Measurements from ENCODE around the gene PCSK6. TPM values are rescaled to one million over a fixed set of nuclear protein-coding genes. Genes with fewer than 3 reads are reported as not detected.

Gene PCSK6
- total RNA-seq, 1 donor: 6.6 TPM

DNA sequence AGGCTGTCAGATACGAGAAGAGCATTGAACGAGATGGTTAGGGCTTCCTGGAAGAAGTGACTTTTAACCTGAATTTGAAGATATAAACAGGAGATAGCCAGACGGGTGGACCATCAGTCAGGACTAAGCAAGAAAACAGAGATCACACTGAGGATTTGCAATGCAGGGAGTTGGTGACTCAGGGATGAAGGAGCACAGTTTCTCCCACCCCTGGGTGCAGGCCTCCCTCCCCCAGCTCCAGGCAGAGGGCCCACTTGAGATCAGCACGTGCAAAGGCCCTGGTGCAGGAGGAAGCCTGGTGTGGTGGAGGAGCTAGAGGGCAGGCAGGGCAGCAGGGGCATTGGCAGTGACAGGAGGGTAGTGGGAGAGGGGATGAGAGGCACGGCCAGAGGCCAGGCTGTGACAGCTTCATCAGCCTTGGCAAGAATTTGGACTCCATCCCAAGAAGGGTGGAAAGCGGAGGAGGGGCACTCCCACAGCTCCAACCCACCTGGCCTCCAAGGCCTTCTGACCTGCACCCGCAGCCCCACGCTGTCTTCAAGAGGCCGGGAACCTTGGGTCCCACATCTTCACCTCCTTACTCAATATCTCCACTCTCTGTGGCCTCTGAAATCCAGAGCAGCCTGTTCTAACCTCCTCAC lies 8.7 kb upstream of the PCSK6 start:
- Histone ChIP-seq H3K27me3 (ENCODE audit: insufficient read depth, low read length) (peaks cover 15% of the 10 kb centered on the region), H3K4me1 (ENCODE audit: insufficient read depth, low read length) (peaks cover 15% of the 10 kb centered on the region), H3K4me3 (ENCODE audit: low read length) (no peak overlapping the region), H3K9me3 (ENCODE audit: low read depth, low read length) (no peaks in the 10 kb centered on the region)

DNA sequence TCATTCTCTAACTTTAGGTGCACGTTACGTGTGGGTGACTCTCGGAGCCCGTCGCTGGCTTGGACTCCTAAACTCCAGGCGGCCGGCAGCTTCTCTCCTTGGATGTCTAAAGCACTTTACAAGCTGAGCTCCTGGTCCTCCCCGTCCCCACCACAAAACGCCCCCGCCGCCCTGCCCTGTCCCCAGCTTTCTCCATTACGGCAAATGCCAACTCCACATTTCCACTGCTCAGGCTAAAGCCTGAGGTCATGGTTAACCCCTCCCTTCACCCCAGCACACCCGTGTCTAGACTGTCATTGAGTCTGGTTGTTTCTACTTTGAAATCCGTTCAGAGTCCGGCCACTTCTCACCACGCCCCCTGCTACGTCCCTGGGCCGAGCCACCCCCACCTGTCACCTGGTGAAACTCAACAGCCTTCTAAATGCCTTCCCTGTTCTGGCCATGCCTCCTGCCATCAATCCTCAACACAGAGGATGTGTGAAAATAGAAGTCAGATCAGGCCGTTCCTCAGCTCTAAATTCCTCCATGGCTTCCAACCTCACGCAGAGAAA lies 8.1 kb upstream of the PCSK6 start:
- H3K27me3 ChIP-seq (ENCODE audit: insufficient read depth, low read length): peaks cover 11% of the 10 kb centered on the region
- H3K4me1 ChIP-seq (ENCODE audit: insufficient read depth, low read length): peaks cover 15% of the 10 kb centered on the region
- H3K9me3 ChIP-seq (ENCODE audit: low read depth, low read length): no peaks in the 10 kb centered on the region
- H3K4me3 ChIP-seq (ENCODE audit: low read length): no peak overlapping the region

DNA sequence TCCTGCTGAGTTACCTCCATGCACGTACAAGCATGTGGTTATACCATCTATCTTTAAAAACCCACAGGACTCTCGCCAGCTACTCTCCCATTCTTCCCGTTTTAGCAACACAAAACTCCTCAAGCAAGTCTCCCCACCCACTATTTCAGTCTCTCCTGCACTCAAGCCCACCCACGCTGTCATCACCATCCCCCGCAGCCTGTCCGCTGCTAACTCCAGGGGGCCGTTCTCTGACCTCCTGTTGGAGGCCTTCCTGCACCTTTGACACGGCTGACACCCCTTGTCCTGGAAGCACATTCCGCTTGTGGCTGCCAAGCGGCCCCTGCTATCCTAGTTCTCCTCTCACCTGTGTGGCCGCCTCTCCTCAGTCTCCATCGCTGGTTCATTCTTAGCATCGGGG lies 7.5 kb upstream of the PCSK6 start:
- no peak overlapping the region for H3K4me3 ChIP-seq (ENCODE audit: low read length)
- H3K9me3 ChIP-seq (ENCODE audit: low read depth, low read length): no peaks in the 10 kb centered on the region
- H3K27me3 ChIP-seq (ENCODE audit: insufficient read depth, low read length): peaks cover 11% of the 10 kb centered on the region
- peaks cover 14% of the 10 kb centered on the region for H3K4me1 ChIP-seq (ENCODE audit: insufficient read depth, low read length)

DNA sequence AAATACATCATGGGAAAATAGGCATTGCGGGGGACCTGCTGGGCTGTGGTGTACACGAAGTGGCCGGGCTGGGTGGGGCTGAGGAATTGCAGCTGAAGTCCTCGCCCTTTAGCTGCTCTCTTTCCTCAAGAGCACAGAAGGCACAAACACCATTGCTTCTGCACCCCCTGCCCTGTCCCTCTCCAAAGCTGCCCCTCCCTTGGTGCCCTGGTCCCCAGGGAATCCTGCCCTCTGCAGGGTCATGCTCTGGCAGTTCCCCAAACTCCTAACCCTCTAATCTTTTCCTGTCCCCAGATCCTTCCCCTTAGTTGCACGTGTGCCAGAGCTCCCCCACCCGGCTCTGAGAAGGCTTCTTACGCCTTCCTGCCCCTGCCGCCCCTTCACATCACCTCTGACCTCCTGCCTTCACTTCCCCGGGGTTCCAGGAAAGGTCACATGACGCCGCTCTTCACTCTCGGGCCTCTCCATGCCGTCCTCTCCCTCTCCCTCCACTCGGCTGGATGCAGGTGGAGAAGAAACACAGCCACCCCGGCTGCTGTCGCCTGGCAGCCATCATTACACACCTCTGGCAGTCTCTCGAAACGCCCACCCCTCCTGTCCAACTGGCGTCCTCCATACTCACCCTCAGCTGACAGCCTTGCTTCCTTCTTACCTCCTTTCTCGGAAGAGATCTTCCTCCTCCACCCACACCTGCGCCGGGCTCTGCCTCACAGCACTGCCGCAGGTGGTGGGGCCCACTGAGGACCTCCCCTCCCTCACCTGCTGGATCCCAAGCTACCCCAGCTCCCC lies 6.9 kb upstream of the PCSK6 start:
- peaks cover 15% of the 10 kb centered on the region for H3K27me3 ChIP-seq (ENCODE audit: insufficient read depth, low read length)
- H3K4me1 ChIP-seq (ENCODE audit: insufficient read depth, low read length): peaks cover 8% of the 10 kb centered on the region
- no peaks in the 10 kb centered on the region for H3K9me3 ChIP-seq (ENCODE audit: low read depth, low read length)
- no peak overlapping the region for H3K4me3 ChIP-seq (ENCODE audit: low read length)

DNA sequence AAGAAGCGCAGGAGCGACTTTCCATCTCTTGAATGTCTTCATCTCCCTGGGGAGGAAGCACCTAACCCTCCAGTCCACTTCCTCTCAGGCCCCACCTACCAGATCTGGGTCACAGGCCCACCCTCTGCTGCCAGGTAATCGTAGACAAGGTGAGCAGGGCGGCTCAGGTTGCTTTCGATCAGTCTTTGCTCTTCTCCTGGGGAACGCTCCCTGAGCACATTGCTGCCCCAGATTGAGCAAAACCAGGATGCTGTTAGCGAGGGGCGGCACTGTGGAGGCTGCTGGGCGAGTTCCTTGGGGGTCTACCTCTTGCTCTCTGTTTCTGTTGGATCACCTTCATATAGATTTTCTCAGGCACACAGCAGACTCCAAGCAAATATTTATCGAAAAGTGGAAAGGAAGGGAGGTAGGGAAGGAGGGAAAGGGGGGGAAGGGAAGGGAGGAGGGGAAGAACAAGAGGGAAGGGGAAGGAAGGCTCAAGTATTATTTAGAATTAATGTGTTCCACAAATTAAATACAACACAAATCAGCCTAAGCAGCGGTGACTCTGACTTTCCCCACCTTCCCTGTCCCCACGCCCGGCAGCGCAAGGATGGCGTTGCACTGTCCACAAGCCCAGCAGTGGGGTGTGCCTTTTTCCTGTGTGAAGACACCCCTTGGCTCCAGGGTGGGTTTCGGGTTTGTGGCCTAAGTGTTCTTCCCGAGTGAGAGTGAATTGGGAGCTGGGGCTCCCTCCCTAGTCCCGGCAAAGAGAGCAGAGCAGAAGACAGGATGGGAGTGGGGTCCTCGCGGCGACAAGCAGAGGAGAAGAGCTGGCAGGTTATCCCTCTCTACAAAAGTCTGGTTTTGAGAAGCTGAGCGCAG lies 6.1 kb upstream of the PCSK6 start:
- Histone ChIP-seq H3K4me3 (ENCODE audit: low read length) (no peak overlapping the region), H3K4me1 (ENCODE audit: insufficient read depth, low read length) (peaks cover 5% of the 10 kb centered on the region), H3K9me3 (ENCODE audit: low read depth, low read length) (no peaks in the 10 kb centered on the region), H3K27me3 (ENCODE audit: insufficient read depth, low read length) (peaks cover 23% of the 10 kb centered on the region)

DNA sequence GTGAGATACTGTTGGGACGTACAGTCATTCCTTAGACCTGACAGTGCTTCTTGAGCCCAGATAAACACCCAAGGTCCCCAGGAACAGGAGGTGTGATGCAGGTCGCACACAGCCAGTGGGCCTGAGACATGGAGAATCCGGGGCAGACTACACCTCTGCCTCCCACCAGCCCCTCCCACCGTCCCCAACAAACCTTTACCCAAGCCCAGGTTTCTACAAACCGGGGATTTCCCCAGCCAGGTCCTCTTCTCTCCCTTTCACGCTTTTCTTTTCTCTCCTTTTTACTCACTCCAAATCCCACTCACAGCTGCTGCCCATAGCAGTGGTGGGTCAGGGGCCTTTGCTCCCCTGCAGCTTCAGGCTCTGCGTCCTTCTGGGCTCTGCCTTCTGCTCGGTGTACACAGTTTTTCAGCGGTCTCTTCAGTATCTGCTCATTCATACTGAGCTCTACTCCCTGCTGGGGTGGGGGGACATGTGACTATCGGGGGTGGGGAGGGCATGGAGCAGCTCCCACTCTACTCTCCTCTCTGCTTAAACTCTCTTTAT lies 4.8 kb upstream of the PCSK6 start:
- Histone ChIP-seq H3K4me3 (ENCODE audit: low read length) (no peak overlapping the region), H3K27me3 (ENCODE audit: insufficient read depth, low read length) (peaks cover 28% of the 10 kb centered on the region), H3K9me3 (ENCODE audit: low read depth, low read length) (no peaks in the 10 kb centered on the region), H3K4me1 (ENCODE audit: insufficient read depth, low read length) (no peaks in the 10 kb centered on the region)

DNA sequence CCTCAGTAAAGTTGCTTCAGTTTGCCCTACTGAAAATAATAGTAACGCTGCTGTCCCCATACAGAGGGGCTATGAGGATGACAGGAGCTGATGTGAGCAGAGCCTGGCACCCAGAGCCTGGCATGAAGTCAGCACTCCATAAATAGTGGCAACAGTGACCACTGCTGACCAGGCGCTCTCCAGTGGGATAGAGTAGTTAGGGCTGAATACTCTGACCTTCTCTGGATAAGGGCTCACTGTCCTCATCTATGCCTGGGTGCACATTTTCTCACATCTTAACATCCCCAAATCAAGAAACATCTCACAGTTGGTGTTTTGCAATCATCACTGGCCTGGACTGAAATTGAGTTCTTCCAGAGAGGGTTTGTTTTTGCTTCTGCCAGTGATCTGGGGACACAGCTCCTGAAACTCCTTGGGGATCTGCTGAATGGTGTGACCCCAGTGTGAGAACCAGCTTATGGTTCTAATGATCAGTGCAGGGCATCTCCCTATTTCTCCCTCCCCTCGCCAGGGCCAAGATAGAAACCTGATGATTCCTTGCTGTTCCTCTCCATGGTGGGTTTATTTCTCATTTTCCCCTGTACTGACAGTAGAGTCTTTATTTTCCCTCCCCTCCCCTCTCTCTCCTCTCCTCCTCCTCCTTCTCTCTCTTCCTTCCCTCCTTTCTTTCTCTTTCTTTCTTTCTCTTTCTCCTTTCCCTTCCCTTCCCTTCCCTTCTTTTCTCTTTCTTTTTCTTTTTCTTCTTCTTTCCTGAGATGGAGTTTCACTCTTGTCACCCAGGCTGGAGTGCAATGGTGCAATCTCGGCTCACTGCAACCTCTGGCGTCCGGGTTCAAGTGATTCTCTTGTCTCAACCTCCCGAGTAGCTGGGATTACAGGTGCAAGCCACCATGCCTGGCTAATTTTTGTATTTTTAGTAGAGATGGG lies 3.5 kb upstream of the PCSK6 start:
- Histone ChIP-seq H3K27me3 (ENCODE audit: insufficient read depth, low read length) (peaks cover 33% of the 10 kb centered on the region), H3K4me1 (ENCODE audit: insufficient read depth, low read length) (no peaks in the 10 kb centered on the region), H3K4me3 (ENCODE audit: low read length) (no peak overlapping the region), H3K9me3 (ENCODE audit: low read depth, low read length) (no peaks in the 10 kb centered on the region)

DNA sequence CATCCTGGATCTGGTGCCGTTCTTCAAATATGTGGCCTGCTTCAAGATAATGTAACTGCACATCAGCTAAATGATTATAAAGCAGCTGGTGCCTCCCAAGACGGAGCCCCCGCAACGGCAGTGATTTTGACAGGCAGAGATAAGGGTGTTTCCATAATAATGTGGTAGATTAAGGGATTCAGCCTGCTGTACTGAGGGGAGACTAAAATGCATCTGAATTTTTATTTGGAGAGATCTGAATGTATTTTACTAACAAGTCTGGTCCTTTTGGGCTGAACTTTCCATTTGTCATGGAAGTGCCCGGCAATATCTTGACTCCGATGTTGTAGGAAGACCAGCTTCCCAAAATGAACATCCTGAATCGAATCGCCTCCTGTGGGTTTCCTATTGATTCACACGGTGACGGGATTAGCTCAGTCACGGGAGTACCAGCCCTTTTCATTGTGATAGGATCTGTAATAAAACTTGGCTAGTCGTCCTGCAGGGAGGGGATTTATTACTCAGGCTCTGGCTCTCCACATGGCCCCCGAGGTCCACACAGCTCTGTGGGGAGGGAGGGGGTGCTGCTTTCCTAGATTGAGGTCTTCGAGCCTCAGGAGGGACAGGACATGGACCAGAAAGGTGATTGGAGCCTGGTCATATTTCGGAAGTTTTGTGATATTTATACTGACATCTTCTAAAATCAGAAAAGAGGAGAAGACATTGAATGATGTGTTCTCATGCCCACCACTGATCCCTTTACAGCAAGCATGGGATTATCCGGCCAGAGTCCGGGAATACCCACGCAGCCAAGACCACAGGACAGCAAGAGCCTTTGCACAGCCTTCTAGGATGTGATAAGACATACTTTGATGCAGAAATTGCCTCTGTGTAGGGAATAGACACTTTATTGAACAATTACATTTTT lies 2.5 kb upstream of the PCSK6 start:
- Histone ChIP-seq H3K27me3 (ENCODE audit: insufficient read depth, low read length) (peaks cover 44% of the 10 kb centered on the region), H3K9me3 (ENCODE audit: low read depth, low read length) (no peaks in the 10 kb centered on the region), H3K4me3 (ENCODE audit: low read length) (no peak overlapping the region), H3K4me1 (ENCODE audit: insufficient read depth, low read length) (no peaks in the 10 kb centered on the region)

DNA sequence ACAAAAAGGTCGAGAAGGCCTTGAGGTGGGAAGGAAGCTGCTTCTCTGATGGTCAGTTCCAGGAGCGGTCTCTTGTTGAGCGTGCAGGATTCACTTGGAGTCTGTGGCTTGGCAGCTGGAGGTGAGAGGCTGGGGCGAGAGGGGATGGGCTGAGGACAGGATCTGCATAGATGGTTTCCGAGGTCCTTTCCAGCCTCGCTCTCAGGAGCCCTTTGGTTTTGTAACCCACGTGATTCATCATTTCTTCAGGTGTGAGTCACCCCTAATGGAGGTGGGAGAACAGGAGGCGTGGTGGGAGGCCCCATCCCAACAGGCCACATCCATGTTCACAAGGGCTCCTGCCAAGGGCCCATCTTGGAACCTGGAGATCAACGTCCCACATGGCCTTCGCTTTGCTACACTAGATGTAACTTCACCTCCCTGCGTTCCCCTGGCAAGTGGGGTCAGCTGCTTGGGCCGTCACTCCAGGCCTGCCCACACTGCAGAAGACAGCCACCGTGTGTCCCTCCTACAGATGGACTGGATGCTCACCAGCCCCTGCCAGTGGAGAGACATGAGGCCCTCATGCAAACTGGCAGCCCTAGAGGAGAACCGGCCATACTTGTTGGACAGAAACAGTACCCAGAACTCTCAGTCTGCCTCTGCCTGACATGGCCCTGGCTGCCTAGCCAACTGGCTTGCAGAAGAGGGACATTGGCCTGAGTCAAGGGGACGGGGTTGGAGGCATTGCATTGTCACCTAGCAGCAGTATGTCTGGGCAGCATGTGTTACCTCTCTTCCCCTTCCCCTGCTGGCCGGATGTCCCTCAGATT lies 1.6 kb upstream of the PCSK6 start:
- Histone ChIP-seq H3K9me3 (ENCODE audit: low read depth, low read length) (no peaks in the 10 kb centered on the region), H3K4me3 (ENCODE audit: low read length) (no peak overlapping the region), H3K4me1 (ENCODE audit: insufficient read depth, low read length) (no peaks in the 10 kb centered on the region), H3K27me3 (ENCODE audit: insufficient read depth, low read length) (peaks cover 49% of the 10 kb centered on the region)

DNA sequence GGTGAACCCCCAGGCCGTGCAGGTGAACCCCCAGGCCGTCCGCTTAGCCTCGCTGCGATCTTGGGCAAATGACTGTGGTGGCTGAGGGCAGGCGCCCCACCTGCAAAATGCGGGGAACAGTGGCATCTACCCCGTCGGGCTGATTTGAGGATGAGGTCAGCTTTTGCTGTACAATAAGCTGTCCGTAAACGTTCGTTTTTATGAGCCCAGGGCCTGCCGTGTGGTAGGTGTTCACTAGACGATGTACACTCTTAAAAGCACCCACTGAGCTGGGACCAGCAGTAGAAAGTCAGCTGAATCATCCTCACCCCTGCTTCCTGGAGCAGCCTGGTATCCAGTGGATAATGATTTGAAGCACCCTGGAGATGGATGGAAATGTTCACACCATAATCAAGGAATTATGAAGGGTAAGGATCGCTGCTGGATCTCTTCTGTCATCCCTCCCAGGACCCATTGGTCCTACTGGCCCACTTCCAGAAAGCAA lies 943 bp upstream of the PCSK6 start:
- Histone ChIP-seq H3K27me3 (ENCODE audit: insufficient read depth, low read length) (peaks cover 50% of the 10 kb centered on the region), H3K4me3 (ENCODE audit: low read length) (no peak overlapping the region), H3K4me1 (ENCODE audit: insufficient read depth, low read length) (no peaks in the 10 kb centered on the region), H3K9me3 (ENCODE audit: low read depth, low read length) (no peaks in the 10 kb centered on the region)

DNA sequence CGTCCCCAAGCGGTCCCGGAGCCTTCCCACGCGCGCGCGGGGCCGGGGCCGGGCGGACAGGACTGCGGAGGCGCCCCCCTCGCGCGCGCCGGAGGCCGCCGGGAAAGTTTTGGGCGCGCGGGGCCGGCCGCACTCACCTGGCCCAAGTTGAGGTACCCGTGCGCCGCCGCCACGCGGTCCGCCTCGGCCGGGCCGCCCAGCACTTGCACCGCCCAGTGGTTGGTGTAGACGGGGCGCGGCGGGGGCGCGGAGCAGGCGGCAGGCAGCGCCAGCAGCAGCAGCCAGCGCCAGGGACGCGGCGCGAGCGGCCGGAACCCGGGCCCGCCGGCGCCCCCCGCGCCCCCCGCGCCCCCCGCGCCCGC lies 289 bp downstream of the PCSK6 start:
- Histone ChIP-seq H3K4me1 (ENCODE audit: insufficient read depth, low read length) (no peaks in the 10 kb centered on the region), H3K27me3 (ENCODE audit: insufficient read depth, low read length) (peaks cover 48% of the 10 kb centered on the region), H3K4me3 (ENCODE audit: low read length) (no peak overlapping the region), H3K9me3 (ENCODE audit: low read depth, low read length) (no peaks in the 10 kb centered on the region)

DNA sequence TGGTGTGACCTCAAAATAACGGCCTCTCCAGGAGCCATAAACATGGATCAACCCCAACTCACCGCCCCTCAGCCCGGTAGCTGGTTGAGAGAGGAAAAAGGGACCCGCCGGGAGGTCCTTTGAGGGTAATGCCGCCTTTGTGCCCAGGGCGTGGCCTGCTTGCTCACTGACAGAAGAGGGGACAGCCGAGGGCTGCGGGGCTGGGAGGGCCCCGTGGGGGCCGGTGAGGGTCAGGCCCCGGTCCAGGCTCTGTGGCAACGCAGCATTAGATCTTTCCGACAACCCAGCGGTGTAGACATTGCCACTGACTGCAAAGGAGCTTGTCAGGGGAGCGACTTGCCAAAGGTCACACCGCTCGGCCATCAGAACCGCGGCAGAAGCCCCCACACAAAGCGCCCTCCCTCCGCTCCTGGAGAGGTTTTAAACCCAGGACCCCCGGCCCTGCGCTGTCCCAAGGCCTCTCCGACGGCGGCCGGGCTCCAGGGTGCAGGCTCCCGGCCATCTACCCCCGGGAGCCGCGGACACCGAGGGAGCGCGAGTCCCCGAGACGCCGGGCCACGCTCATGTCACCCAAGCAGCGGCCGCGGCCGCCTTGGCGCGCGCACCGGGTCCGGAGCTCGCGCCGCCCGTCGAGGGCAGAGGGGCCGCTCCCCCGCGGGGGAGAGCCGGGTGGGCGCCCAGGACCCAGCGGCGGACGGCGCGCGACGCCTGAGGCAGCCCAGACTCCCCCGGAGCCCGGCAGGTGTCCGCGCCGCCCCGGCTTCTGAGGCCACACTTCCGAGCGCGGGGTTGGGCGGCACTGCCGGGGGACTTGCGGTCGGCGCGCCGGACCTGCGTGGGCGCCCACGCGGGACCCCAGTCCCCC lies 975 bp downstream of the PCSK6 start:
- peaks cover 48% of the 10 kb centered on the region for H3K27me3 ChIP-seq (ENCODE audit: insufficient read depth, low read length)
- H3K9me3 ChIP-seq (ENCODE audit: low read depth, low read length): no peaks in the 10 kb centered on the region
- no peak overlapping the region for H3K4me3 ChIP-seq (ENCODE audit: low read length)
- no peaks in the 10 kb centered on the region for H3K4me1 ChIP-seq (ENCODE audit: insufficient read depth, low read length)

Data from mononuclear cell (primary cell).